ENCODE measurements around the gene BID. TPM values are rescaled to one million over a fixed set of nuclear protein-coding genes. Genes with fewer than 3 reads are reported as not detected.

Gene BID
- total RNA-seq, 4 donors from 2014 or later = 34.4 to 43.0 (median 37.2) TPM

DNA sequence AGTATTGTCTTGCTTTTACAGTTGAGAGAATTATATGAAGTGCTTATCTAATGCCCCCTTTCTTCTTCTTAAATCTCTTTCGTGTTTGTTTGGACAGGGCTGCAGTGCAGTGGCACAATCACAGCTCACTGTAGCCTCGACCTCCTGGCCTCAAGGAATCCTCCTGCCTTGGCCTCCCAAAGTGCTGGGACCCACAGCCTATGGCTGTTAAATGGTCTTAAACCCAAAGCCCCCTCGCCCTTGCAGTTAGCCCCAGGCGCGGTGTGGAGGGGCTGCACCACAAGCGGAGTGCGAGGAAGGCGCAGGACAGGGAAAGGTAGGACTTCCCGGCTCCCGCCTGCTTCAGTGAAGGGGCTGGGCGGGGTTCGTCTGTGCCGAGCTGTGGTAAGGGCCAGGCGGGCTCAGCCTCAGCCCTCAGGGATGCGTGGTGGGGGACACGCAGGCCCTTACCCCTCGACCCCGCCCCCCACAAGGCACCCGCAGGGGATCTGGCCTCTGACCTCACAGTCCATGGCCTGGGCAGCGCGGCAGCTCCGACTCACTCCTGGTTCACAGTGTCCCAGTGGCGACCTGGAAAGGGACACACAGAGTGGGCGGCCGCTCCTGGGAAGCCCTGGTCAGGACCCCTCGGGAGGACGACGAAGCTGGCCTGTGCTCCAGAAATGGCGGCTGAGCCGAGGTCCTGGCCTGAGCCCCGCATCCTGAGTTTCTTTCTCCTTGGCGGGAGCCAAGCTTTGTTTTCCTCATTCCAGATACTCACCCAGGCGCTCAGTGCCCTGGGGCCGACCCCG lies 24.5 kb downstream of the BID start:
- no peak for DNase-seq (ENCODE audit: low spot score)
- ATAC-seq (ENCODE audit: low FRiP score) = no peak
- TF ChIP-seq, protein P1, sequence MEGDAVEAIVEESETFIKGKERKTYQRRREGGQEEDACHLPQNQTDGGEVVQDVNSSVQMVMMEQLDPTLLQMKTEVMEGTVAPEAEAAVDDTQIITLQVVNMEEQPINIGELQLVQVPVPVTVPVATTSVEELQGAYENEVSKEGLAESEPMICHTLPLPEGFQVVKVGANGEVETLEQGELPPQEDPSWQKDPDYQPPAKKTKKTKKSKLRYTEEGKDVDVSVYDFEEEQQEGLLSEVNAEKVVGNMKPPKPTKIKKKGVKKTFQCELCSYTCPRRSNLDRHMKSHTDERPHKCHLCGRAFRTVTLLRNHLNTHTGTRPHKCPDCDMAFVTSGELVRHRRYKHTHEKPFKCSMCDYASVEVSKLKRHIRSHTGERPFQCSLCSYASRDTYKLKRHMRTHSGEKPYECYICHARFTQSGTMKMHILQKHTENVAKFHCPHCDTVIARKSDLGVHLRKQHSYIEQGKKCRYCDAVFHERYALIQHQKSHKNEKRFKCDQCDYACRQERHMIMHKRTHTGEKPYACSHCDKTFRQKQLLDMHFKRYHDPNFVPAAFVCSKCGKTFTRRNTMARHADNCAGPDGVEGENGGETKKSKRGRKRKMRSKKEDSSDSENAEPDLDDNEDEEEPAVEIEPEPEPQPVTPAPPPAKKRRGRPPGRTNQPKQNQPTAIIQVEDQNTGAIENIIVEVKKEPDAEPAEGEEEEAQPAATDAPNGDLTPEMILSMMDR (IDR thresholded peaks at IDR 0.05) = no peak

DNA sequence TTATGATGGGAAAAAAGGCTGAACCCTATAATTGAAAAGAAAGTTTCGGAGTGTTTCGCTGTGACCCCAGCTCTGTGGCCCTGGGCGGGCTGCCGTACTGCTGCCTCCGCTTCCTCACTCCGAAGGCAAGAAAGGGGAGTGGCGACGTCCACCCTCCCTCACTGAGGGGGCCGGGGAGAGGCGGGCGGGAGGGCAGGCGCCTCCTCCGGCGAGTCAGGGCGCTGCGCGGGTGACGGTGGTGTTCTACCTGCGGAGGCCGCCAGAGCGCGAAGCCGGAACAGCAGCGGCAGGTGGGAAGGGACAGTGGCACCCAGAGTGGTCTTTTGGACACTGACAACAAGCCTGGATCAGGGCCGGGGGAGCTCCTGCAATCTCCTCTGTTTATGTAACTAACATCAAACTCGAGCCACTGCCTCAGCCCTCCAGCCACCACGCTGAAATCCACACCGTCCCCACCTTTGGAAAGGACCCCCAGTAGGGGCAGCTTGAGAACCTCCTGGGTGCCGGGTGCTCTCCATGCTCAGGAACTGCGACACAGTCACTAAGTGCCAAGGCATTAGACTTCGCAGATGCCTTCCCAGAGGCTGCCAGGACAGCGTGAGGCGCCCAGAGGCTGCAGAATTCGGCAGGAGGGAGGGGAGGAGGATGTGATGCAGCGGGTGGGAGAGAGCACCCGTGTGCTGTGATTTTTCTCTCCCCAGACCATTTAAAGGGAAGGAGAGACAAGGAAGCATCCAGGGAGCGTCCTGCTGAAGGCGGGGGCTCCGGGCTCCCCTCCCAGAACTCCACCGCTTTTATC lies 25.5 kb downstream of the BID start:
- DNase-seq (ENCODE audit: low spot score) (no peak), ATAC-seq (ENCODE audit: low FRiP score) (no peak)
- TF ChIP-seq, protein P1 (IDR thresholded peaks at IDR 0.05) = no peak

DNA sequence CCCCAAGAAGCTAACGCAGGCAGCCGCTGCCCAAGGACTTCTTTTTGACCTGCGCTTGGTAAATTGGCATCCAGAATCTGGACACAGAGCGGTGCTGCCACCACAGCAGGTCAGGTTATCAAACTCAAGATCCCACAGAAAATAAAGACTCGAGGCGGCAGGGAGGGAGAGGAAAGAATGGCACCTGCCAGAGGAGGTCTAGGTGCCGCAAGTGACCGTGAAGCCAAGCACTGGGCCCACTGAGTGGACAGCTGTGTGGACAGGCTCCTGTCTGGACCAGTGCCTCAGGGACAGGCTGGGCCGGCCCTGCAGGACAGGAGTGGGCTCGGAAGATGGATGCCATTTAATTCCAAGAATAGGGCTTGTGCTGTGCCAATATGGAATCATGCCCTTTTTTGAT lies 27.4 kb downstream of the BID start:
- TF ChIP-seq, protein P1 (IDR thresholded peaks at IDR 0.05) = no peak
- ATAC-seq (ENCODE audit: low FRiP score) (no peak), DNase-seq (ENCODE audit: low spot score) (no peak)

DNA sequence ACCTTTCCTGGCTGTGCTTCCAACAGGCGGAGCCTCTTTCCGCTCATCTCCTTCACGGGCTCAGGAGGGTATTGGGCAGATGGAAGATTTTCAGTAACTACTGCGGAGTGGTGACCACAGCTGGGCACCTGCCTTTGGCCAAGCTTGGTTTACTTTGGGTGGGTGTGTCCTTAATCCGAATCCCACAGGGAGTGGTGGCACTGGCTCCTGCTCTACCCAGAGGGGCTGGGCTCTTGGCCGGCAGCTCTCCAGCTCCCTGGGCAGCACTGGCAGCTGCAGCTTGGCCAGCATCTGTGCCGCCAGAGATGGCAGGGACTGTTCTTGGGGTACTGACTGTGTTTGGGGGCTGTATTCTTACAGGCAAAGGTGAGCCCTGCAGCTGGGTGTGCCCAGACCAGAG lies 29.8 kb downstream of the BID start:
- DNase-seq (ENCODE audit: low spot score) (no peak), ATAC-seq (ENCODE audit: low FRiP score) (no peak)
- TF ChIP-seq, protein P1 (IDR thresholded peaks at IDR 0.05) = no peak

DNA sequence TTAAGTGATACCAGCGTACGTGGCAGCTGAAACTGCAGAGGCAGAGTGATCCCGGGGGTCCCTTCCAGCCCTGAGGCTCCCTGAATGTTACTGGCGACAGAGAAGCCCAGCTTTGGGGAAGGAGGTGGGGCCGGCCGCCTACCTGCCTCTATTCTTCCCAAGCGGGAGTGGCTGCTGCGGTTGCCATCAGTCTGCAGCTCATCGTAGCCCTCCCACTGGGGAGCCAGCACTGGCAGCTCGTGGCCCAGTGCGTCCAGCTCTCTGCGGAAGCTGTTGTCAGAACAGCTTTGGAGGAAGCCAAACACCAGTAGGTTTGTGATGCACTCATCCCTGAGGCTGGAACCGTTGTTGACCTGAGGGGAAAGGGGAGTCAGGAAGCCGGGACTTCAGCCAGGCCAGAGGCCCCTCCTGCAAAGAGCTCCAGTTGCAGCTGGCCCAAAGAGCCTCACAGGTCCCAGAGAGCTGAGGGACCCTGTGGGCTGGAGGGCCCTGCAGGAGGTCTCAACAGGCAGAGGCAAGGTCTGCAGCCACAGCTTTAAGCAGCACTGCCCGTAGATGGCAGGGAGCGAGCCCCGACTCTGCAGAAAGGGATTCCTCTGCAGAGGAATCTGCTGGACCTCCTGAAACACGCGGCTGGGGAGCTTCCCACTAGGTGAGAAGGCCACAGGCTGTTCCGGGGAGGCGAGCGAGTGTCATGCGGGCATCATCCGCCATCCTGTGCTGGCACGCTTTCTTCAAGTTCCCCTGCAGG lies 30.4 kb downstream of the BID start:
- ATAC-seq (ENCODE audit: low FRiP score) (no peak), DNase-seq (ENCODE audit: low spot score) (no peak)
- TF ChIP-seq, protein P1 (IDR thresholded peaks at IDR 0.05) = no peak

DNA sequence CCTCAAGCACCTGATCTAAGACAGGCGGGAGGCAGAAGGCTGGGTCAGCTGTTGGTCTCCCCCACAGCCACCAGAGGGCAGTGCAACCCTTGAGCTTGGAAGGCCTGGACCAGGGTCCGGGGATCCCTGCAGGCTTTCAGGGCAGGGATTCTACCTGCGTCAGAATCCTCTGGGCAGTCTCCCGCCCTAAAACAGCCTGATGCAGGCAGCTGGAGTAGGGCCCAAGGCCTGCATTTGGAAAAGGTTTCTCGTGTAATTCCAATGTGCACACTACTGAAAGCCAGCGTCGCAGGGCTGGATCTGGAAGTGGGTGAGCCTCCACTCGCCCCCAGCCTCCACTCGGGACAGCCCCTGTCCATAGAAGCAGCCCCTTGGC lies 31.8 kb downstream of the BID start:
- ATAC-seq (ENCODE audit: low FRiP score) (peak; percentile 59), DNase-seq (ENCODE audit: low spot score) (peak; percentile 34)
- TF ChIP-seq, protein P1 (IDR thresholded peaks at IDR 0.05) = no peak

Measured in omental fat pad (tissue), 4 donors.